ENCODE results near the gene ZFHX3. TPM values are rescaled to one million over a fixed set of nuclear protein-coding genes. Genes with fewer than 3 reads are reported as not detected.
"Not testable (repeated sequence)": the region's sequence is repeated elsewhere in the genome, so short reads cannot be mapped to it uniquely, and the experiment has no call there.

ZFHX3 gene
- total RNA-seq, 1 experiment from 2014 or later = 13.6 TPM

- Mint-ChIP-seq H3K4me3 (ENCODE audit: low read depth, unreplicated experiment) (no peak overlapping the region), H3K36me3 (ENCODE audit: insufficient read depth, unreplicated experiment) (peaks cover under 1% of the 10 kb centered on the region), H3K9me3 (ENCODE audit: low read depth, unreplicated experiment) (no peaks in the 10 kb centered on the region), H3K4me1 (ENCODE audit: low read depth, unreplicated experiment) (peaks cover 71% of the 10 kb centered on the region), H3K27ac (ENCODE audit: unreplicated experiment) (no peak overlapping the region), H3K27me3 (ENCODE audit: unreplicated experiment) (no peaks in the 10 kb centered on the region)
- no peak for TF ChIP-seq CTCF (IDR thresholded peaks at IDR 0.05; ENCODE audit: unreplicated experiment)
- intact Hi-C loops (cut with micrococcal nuclease; ENCODE audit: unreplicated experiment) = no loop called here
- CTCF ChIA-PET = interaction anchor here (0.6 kb wide), 1 partner anchor 660 kb away, joined by 3 read pairs; no protein-coding TSS in a partner anchor
- DNase-seq = no peak
- no TSS peak for BruUV-seq (replicated peaks)
These were observed 56.3 kb downstream of the ZFHX3 start for GRCh38 chr16:72991644-72992043.

GRCh38 chr16:72991211-72991610 lies 56.7 kb downstream of the ZFHX3 start:
- CTCF ChIA-PET = interaction anchor here (0.6 kb wide), 1 partner anchor 660 kb away, joined by 3 read pairs; no protein-coding TSS in a partner anchor
- H3K27me3 Mint-ChIP-seq (ENCODE audit: unreplicated experiment) = no peaks in the 10 kb centered on the region
- intact Hi-C loops (cut with micrococcal nuclease; ENCODE audit: unreplicated experiment) = no loop called here
- H3K4me3 Mint-ChIP-seq (ENCODE audit: low read depth, unreplicated experiment) = no peak overlapping the region
- no peak for DNase-seq
- no peak overlapping the region for H3K27ac Mint-ChIP-seq (ENCODE audit: unreplicated experiment)
- H3K4me1 Mint-ChIP-seq (ENCODE audit: low read depth, unreplicated experiment) = peaks cover 66% of the 10 kb centered on the region
- no peaks in the 10 kb centered on the region for H3K36me3 Mint-ChIP-seq (ENCODE audit: insufficient read depth, unreplicated experiment)
- H3K9me3 Mint-ChIP-seq (ENCODE audit: low read depth, unreplicated experiment) = no peaks in the 10 kb centered on the region
- BruUV-seq (replicated peaks) = no TSS peak
- no peak for TF ChIP-seq CTCF (IDR thresholded peaks at IDR 0.05; ENCODE audit: unreplicated experiment)

- H3K4me3 Mint-ChIP-seq (ENCODE audit: low read depth, unreplicated experiment) = peak overlapping the region; percentile 62
- intact Hi-C loops (cut with micrococcal nuclease; ENCODE audit: unreplicated experiment) = no loop called here
- H3K27me3 Mint-ChIP-seq (ENCODE audit: unreplicated experiment) = no peaks in the 10 kb centered on the region
- TF ChIP-seq CTCF (IDR thresholded peaks at IDR 0.05; ENCODE audit: unreplicated experiment) = no peak
- peak overlapping the region; percentile 66 for H3K27ac Mint-ChIP-seq (ENCODE audit: unreplicated experiment)
- H3K4me1 Mint-ChIP-seq (ENCODE audit: low read depth, unreplicated experiment) = peaks cover 60% of the 10 kb centered on the region
- H3K36me3 Mint-ChIP-seq (ENCODE audit: insufficient read depth, unreplicated experiment) = no peaks in the 10 kb centered on the region
- no TSS peak for BruUV-seq (replicated peaks)
- DNase-seq = no peak
- CTCF ChIA-PET = interaction anchor here (0.7 to 1.7 kb wide), 4 partner anchors 9 to 158 kb away, joined by 4 to 8 read pairs (median 4); no protein-coding TSS in a partner anchor
- H3K9me3 Mint-ChIP-seq (ENCODE audit: low read depth, unreplicated experiment) = no peaks in the 10 kb centered on the region
These were observed 57.4 kb downstream of the ZFHX3 start for GRCh38 chr16:72990571-72990970.

- Mint-ChIP-seq H3K4me1 (ENCODE audit: low read depth, unreplicated experiment) (peaks cover 56% of the 10 kb centered on the region), H3K27ac (ENCODE audit: unreplicated experiment) (peak overlapping the region; percentile 66), H3K4me3 (ENCODE audit: low read depth, unreplicated experiment) (peak overlapping the region; percentile 62), H3K9me3 (ENCODE audit: low read depth, unreplicated experiment) (no peaks in the 10 kb centered on the region), H3K27me3 (ENCODE audit: unreplicated experiment) (no peaks in the 10 kb centered on the region), H3K36me3 (ENCODE audit: insufficient read depth, unreplicated experiment) (no peaks in the 10 kb centered on the region)
- intact Hi-C loops (cut with micrococcal nuclease; ENCODE audit: unreplicated experiment) = no loop called here
- CTCF ChIA-PET = interaction anchor here (0.6 to 1.7 kb wide), 7 partner anchors 9 to 157 kb away, joined by 3 to 8 read pairs (median 4); no protein-coding TSS in a partner anchor
- DNase-seq = peak; percentile 44
- no TSS peak for BruUV-seq (replicated peaks)
- no peak for TF ChIP-seq CTCF (IDR thresholded peaks at IDR 0.05; ENCODE audit: unreplicated experiment)
These were observed 58.1 kb downstream of the ZFHX3 start for GRCh38 chr16:72989579-72990551.

GRCh38 chr16:72989203-72989578 lies 58.7 kb downstream of the ZFHX3 start:
- BruUV-seq (replicated peaks); H3K27me3 Mint-ChIP-seq (ENCODE audit: unreplicated experiment); H3K9me3 Mint-ChIP-seq (ENCODE audit: low read depth, unreplicated experiment); H3K36me3 Mint-ChIP-seq (ENCODE audit: insufficient read depth, unreplicated experiment); intact Hi-C loops (cut with micrococcal nuclease; ENCODE audit: unreplicated experiment); DNase-seq: not testable (repeated sequence)
- Mint-ChIP-seq H3K27ac (ENCODE audit: unreplicated experiment) (peak overlapping the region; percentile 66), H3K4me3 (ENCODE audit: low read depth, unreplicated experiment) (peak overlapping the region; percentile 62), H3K4me1 (ENCODE audit: low read depth, unreplicated experiment) (peaks cover 55% of the 10 kb centered on the region)
- CTCF ChIA-PET = interaction anchor here (0.8 to 1.7 kb wide), 5 partner anchors 8 to 157 kb away, joined by 3 to 8 read pairs (median 4); no protein-coding TSS in a partner anchor
